ENCODE results near the gene PTGFRN. TPM values are rescaled to one million over a fixed set of nuclear protein-coding genes. Genes with fewer than 3 reads are reported as not detected.

Gene PTGFRN
- total RNA-seq, 2 donors from 2014 or later, result 2.2 to 6.4 TPM

DNA sequence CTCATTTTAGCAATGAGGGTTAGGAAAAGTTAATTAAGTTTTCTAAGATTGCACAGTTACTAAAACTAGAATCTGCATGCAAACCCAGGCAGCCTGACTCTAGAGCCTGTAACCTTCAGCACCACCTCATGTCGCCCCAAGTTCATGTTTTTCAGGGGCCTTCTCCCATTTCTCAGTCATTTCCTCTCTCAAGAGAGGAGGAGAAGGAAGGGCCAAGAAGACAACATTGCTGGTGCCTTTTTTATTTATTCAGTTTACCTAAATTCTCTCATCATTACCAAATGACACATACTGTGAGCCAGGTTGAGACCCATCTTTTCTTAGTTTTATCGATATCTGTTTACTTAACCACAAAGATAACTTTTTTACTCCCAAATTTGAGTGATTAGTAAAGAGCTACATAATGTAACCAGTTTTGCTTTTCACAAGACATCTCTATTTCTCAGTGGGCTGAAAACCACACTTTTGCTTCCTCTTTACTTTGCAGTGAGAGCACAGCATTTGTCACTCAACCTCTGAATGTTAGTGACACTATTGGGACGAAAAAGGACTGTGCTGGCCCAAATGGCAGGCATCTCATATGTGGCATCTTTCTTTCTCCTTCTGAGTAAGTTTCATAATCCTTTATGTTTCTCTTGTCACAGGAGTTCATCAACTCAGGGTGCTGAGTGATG lies 91.7 kb downstream of the PTGFRN start, which contains the start of gene CD101:
Gene CD101, plus strand, starts transcription at position 507 of the 674 bp plus-strand sequence. Its CDS starts 58 bp downstream, at position 565.
- DNase-seq (ENCODE audit: low spot score), result no peak
- peak; percentile 70 to 87 for ATAC-seq
- Mint-ChIP-seq H3K4me1 (ENCODE audit: low read depth in 2 of 2) (peaks cover 18% of the 10 kb centered on the region in 2 donors), H3K9me3 (no peaks in the 10 kb centered on the region), H3K27me3 (peaks cover 6 to 11% of the 10 kb centered on the region in 2 donors), H3K4me3 (peak within 1 kb of the TSS; percentile 38), H3K27ac (peak within 1 kb of the TSS; percentile 27), H3K36me3 (no peaks in the 10 kb centered on the region)

DNA sequence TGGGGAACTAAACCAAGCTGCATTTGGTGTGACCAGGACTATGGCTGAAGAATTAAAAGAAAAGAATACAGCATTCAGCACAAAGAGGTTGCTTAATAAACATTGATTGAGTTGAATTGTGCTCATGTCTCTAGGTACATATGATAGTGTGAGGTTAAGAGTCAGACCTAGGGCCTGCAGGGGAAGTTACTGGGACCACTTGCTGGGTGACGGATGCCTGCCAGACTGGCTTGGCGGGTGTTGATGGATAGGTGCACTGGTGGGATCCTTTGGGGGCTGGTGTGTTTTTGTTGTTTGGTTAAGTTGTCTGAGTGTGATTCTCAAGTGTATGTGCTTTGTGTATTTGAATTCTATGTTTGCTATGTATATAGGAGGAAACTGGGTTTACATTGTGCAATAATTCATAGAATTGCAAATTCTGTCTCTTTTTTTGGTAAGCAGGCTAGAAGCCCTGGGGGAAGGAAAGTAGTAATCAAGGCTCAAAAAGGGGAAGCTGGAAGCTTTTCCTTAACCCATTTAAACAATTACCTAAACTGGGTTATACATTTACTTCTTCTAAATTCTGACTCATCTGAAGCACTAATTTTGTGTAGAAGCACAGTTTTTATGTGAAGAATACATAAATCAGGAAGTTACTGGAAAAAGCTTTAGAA lies 93.6 kb downstream of the PTGFRN start:
- peak overlapping the region; percentile 14 for H3K4me3 Mint-ChIP-seq
- peak overlapping the region in 1 of 2 donors; percentile 30 for H3K27ac Mint-ChIP-seq
- peaks cover 18% of the 10 kb centered on the region in 2 donors for H3K4me1 Mint-ChIP-seq (ENCODE audit: low read depth in 2 of 2)
- no peak for ATAC-seq
- DNase-seq (ENCODE audit: low spot score), result no peak
- no peaks in the 10 kb centered on the region for H3K36me3 Mint-ChIP-seq
- H3K9me3 Mint-ChIP-seq, result no peaks in the 10 kb centered on the region
- H3K27me3 Mint-ChIP-seq, result peaks cover 11 to 14% of the 10 kb centered on the region in 2 donors

GRCh38 chr1:117007719-117008013 lies 98.0 kb downstream of the PTGFRN start:
- no peak overlapping the region for H3K4me3 Mint-ChIP-seq
- ATAC-seq, result no peak

DNA sequence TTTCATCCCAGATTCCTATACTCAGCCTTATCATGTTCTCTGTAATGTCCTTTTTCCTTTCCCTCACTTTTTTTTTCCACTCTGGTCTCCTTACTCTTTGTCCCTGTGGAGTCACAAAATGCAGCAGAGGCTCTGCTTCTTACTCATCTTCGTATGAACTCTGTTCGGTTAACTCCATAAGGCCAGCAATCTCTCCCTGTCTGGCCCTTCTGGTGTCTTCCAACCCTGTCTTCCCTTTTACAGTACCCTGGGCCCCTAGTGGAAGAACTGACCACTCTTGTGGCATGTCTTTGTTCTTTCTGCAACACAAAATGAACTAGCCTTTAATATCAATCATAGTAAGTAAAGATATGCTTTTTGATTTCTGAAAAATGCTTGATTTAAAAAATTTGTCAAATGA lies 98.9 kb downstream of the PTGFRN start:
- Mint-ChIP-seq H3K36me3 (no peaks in the 10 kb centered on the region), H3K4me1 (ENCODE audit: low read depth in 2 of 2) (peaks cover 3 to 12% of the 10 kb centered on the region in 2 donors), H3K27ac (no peak overlapping the region), H3K4me3 (peak overlapping the region; percentile 21), H3K27me3 (peaks cover 14 to 16% of the 10 kb centered on the region in 2 donors), H3K9me3 (no peaks in the 10 kb centered on the region)
- ATAC-seq (no peak), DNase-seq (ENCODE audit: low spot score) (no peak)

More at GRCh38 chr1:117007719-117008013, 98.0 kb downstream of the PTGFRN start:
- Mint-ChIP-seq H3K27me3 (peaks cover 14 to 16% of the 10 kb centered on the region in 2 donors), H3K27ac (no peak overlapping the region), H3K36me3 (no peaks in the 10 kb centered on the region), H3K4me1 (ENCODE audit: low read depth in 2 of 2) (peaks cover 7 to 18% of the 10 kb centered on the region in 2 donors), H3K9me3 (no peaks in the 10 kb centered on the region)
- no peak for DNase-seq (ENCODE audit: low spot score)

- ATAC-seq, result peak in 1 of 2 donors; percentile 53
- peaks cover 14 to 16% of the 10 kb centered on the region in 2 donors for H3K27me3 Mint-ChIP-seq
- no peak overlapping the region for H3K27ac Mint-ChIP-seq
- DNase-seq (ENCODE audit: low spot score), result no peak
- no peaks in the 10 kb centered on the region for H3K9me3 Mint-ChIP-seq
- H3K36me3 Mint-ChIP-seq, result no peaks in the 10 kb centered on the region
- H3K4me3 Mint-ChIP-seq, result peak overlapping the region; percentile 21
- H3K4me1 Mint-ChIP-seq (ENCODE audit: low read depth in 2 of 2), result peaks cover 3 to 12% of the 10 kb centered on the region in 2 donors
Measured at GRCh38 chr1:117009132-117009531, 99.4 kb downstream of the PTGFRN start.

GRCh38 chr1:117010310-117010969 lies 100.7 kb downstream of the PTGFRN start:
- Mint-ChIP-seq H3K4me3 (no peak overlapping the region), H3K27me3 (peaks cover 10 to 16% of the 10 kb centered on the region in 2 donors), H3K27ac (no peak overlapping the region), H3K4me1 (ENCODE audit: low read depth in 2 of 2) (peaks cover 3 to 12% of the 10 kb centered on the region in 2 donors), H3K36me3 (no peaks in the 10 kb centered on the region), H3K9me3 (no peaks in the 10 kb centered on the region)
- DNase-seq (ENCODE audit: low spot score), result no peak
- ATAC-seq, result no peak

- ATAC-seq, result no peak
- H3K4me1 Mint-ChIP-seq (ENCODE audit: low read depth in 2 of 2), result peaks cover 3 to 12% of the 10 kb centered on the region in 2 donors
- no peak for DNase-seq (ENCODE audit: low spot score)
Measured at GRCh38 chr1:117011334-117011733, 101.6 kb downstream of the PTGFRN start.

GRCh38 chr1:117013309-117013858 lies 103.7 kb downstream of the PTGFRN start:
- Mint-ChIP-seq H3K4me3 (no peak overlapping the region), H3K9me3 (no peaks in the 10 kb centered on the region), H3K36me3 (no peaks in the 10 kb centered on the region), H3K27me3 (peaks cover 0 to 6% of the 10 kb centered on the region in 2 donors), H3K4me1 (ENCODE audit: low read depth in 2 of 2) (peaks cover 3 to 12% of the 10 kb centered on the region in 2 donors), H3K27ac (no peak overlapping the region)
- no peak for ATAC-seq
- DNase-seq (ENCODE audit: low spot score), result no peak

More at GRCh38 chr1:117011334-117011733, 101.6 kb downstream of the PTGFRN start:
- H3K27ac Mint-ChIP-seq, result no peak overlapping the region
- no peaks in the 10 kb centered on the region for H3K36me3 Mint-ChIP-seq
- peaks cover 3 to 11% of the 10 kb centered on the region in 2 donors for H3K27me3 Mint-ChIP-seq
- H3K4me3 Mint-ChIP-seq, result no peak overlapping the region
- no peaks in the 10 kb centered on the region for H3K9me3 Mint-ChIP-seq

GRCh38 chr1:117014209-117014608 lies 104.5 kb downstream of the PTGFRN start:
- ATAC-seq, result no peak
- H3K27ac Mint-ChIP-seq, result no peak overlapping the region
- DNase-seq (ENCODE audit: low spot score), result no peak
- H3K27me3 Mint-ChIP-seq, result peaks cover 0 to under 1% of the 10 kb centered on the region in 2 donors
- peaks cover 0 to 3% of the 10 kb centered on the region in 2 donors for H3K4me1 Mint-ChIP-seq (ENCODE audit: low read depth in 2 of 2)
- H3K36me3 Mint-ChIP-seq, result no peaks in the 10 kb centered on the region
- no peak overlapping the region for H3K4me3 Mint-ChIP-seq
- H3K9me3 Mint-ChIP-seq, result no peaks in the 10 kb centered on the region

DNA sequence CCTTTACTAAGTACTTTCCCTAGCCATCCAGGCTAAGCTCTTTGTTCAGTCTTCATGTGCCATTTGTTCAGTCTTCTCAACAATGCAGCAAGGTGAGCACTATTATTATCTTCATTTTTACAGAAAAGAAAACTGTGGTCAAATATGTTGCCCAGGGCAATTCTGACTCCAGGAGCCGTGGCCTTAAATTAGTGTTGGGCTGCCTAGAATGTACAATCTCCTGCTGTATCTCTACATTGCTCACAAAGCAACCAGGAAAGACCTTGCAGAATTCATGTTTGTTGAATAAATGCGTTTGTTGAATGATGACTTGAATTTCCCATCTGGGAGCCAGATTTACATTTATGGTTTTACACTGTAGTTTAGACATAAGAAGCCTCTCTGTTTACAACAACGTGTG lies 106.0 kb downstream of the PTGFRN start:
- no peaks in the 10 kb centered on the region for H3K9me3 Mint-ChIP-seq
- peaks cover 6 to 8% of the 10 kb centered on the region in 2 donors for H3K27me3 Mint-ChIP-seq
- H3K4me3 Mint-ChIP-seq, result no peak overlapping the region
- H3K4me1 Mint-ChIP-seq (ENCODE audit: low read depth in 2 of 2), result no peaks in the 10 kb centered on the region
- no peaks in the 10 kb centered on the region for H3K36me3 Mint-ChIP-seq
- no peak overlapping the region for H3K27ac Mint-ChIP-seq
- DNase-seq (ENCODE audit: low spot score), result no peak
- ATAC-seq, result no peak

DNA sequence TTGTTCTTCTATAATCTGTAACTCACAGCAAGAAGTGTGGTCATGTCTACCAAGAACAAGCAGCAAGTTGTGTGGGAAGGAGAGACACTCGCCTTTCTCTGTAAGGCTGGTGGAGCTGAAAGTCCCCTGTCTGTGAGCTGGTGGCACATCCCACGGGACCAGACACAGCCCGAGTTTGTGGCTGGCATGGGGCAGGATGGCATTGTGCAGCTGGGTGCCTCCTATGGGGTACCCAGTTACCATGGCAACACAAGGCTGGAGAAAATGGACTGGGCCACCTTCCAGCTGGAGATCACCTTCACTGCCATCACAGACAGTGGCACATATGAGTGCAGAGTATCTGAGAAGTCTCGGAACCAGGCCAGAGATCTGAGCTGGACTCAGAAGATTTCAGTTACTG lies 107.3 kb downstream of the PTGFRN start:
- no peaks in the 10 kb centered on the region for H3K4me1 Mint-ChIP-seq (ENCODE audit: low read depth in 2 of 2)
- no peak for ATAC-seq

DNA sequence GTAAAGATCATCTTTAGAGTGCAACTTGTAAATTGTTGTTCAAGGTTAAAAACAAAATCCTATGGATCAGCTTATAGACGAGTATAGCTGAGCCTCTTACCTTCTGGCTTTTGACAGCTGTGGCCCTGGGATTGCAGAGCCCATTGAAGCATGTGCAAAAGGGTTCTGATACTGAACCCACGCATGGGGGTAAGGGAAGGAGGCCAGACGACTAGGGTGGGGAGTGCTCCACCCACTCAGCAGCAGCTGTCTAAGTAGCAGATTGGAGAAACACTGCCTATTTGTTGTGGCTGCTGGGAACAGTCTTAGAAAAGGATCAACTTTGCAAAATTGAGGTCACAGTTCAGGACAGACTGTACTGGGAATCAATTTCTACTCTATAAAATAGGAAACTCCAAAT lies 107.9 kb downstream of the PTGFRN start:
- H3K9me3 Mint-ChIP-seq, result no peaks in the 10 kb centered on the region

More for the DNA sequence above, 107.3 kb downstream of the PTGFRN start:
- Mint-ChIP-seq H3K9me3 (no peaks in the 10 kb centered on the region), H3K27ac (no peak overlapping the region), H3K36me3 (no peaks in the 10 kb centered on the region), H3K27me3 (peaks cover 6 to 8% of the 10 kb centered on the region in 2 donors), H3K4me3 (no peak overlapping the region)
- no peak for DNase-seq (ENCODE audit: low spot score)

DNA sequence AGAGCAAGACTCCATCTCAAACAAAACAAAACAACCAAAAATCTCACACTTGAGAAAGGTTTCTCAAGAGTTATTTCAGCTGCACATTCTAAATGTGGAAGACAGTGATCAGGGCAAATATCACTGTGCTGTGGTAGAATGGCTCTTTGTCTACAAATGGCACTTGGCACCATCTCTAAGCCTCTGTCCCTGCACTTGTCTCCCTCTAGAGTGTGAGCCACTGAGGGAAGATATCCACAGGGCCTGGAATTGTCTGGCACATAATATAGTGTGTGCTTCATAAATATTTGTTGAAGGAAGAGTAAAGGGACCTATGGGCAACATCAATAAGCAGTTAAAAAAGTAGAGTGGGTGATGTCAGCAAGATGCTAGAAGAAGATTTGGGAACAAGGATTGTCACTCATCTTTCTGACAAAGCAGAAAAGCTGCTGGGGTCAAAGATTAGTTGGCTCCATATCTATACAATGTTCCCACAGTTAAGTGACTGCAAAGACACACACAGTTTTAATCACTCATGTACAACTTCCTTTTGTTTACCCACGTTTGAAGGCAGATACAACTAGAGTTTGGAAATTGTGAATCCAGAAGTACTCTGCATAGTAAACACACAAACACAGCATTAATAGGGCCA lies 110.9 kb downstream of the PTGFRN start:
- ATAC-seq (no peak), DNase-seq (ENCODE audit: low spot score) (no peak)
- no peaks in the 10 kb centered on the region for H3K36me3 Mint-ChIP-seq
- H3K4me3 Mint-ChIP-seq, result no peak overlapping the region
- no peaks in the 10 kb centered on the region for H3K4me1 Mint-ChIP-seq (ENCODE audit: low read depth in 2 of 2)
- no peak overlapping the region for H3K27ac Mint-ChIP-seq
- H3K27me3 Mint-ChIP-seq, result peaks cover 9 to 14% of the 10 kb centered on the region in 2 donors
- no peaks in the 10 kb centered on the region for H3K9me3 Mint-ChIP-seq

More for the DNA sequence above, 107.9 kb downstream of the PTGFRN start:
- no peaks in the 10 kb centered on the region for H3K36me3 Mint-ChIP-seq
- no peak overlapping the region for H3K4me3 Mint-ChIP-seq
- H3K27me3 Mint-ChIP-seq, result peaks cover 6 to 8% of the 10 kb centered on the region in 2 donors
- DNase-seq (ENCODE audit: low spot score) (no peak), ATAC-seq (no peak)
- H3K4me1 Mint-ChIP-seq (ENCODE audit: low read depth in 2 of 2), result no peaks in the 10 kb centered on the region
- no peak overlapping the region for H3K27ac Mint-ChIP-seq
